Activated T-helper 2 cell treated with anti-CD3 and anti-CD28 coated beads, Interferon-gamma antibody, Interleukin-2, Interleukin-4, amounts not matched to agents 10 μg/mL and 5 μg/mL and 100 μg/mL, durations not matched to agents 14 hours and 24 hours and 36 hours (primary cell): Measurements from ENCODE around the gene ZNF749. TPM values are rescaled to one million over a fixed set of nuclear protein-coding genes. Genes with fewer than 3 reads are reported as not detected.

Experiments used
- DNase-seq: peaks from one replicate; pipeline ENCODE4 v3.0.0; 2021; ENCODE audit warnings: low spot score
- H3K27ac Mint-ChIP-seq: one replicate; pipeline ENCODE4 v1.8.0; 2021; ENCODE audit warnings: mixed read lengths
- H3K27me3 Mint-ChIP-seq: one replicate; pipeline ENCODE4 v1.8.0; 2021; ENCODE audit warnings: low read depth, mixed read lengths
- H3K36me3 Mint-ChIP-seq: one replicate; pipeline ENCODE4 v1.8.0; 2021; ENCODE audit warnings: low read depth, mixed read lengths
- H3K4me1 Mint-ChIP-seq: one replicate; pipeline ENCODE4 v1.8.0; 2021; ENCODE audit warnings: low read depth, mixed read lengths
- H3K4me3 Mint-ChIP-seq: one replicate; pipeline ENCODE4 v1.8.0; 2021; ENCODE audit warnings: low read depth, mild to moderate bottlenecking, moderate library complexity, mixed read lengths
- H3K9me3 Mint-ChIP-seq: one replicate; pipeline ENCODE4 v1.8.0; 2021; ENCODE audit warnings: mixed read lengths
- intact Hi-C: fragments of 100-400 bp; cut with micrococcal nuclease; formaldehyde crosslinking; loops from one replicate; pipeline ENCODE4 v1.15.1; 2023
- total RNA-seq: library from RNA; stranded (reverse); gene quantifications from 2 replicates; pipeline ENCODE4 v1.2.3, GENCODE V29; 2022

ZNF749 gene
- total RNA-seq, 1 donor from 2014 or later = 21.0 TPM

- Mint-ChIP-seq H3K36me3 (peaks cover 46% of the 10 kb centered on the region), H3K27ac (peak overlapping the region; percentile 96), H3K9me3 (peaks cover 45% of the 10 kb centered on the region), H3K4me1 (peaks cover 16% of the 10 kb centered on the region), H3K27me3 (no peaks in the 10 kb centered on the region), H3K4me3 (peak overlapping the region; percentile 98)
- no peak for DNase-seq
- intact Hi-C loops = loop anchor here (1.0 kb wide), 5 partner anchors 23 to 748 kb away; partner anchors contain the start of genes TRAPPC2B, ZNF134, ZNF17 and ZNF547
Measured at GRCh38 chr19:57434386-57435061, 601 bp upstream of the ZNF749 start.

GRCh38 chr19:57436417-57436816 is 1.3 kb downstream of the ZNF749 start:
- DNase-seq = no peak
- Mint-ChIP-seq H3K27ac (no peak overlapping the region), H3K9me3 (peaks cover 53% of the 10 kb centered on the region), H3K27me3 (no peaks in the 10 kb centered on the region), H3K36me3 (peaks cover 59% of the 10 kb centered on the region), H3K4me1 (peaks cover 16% of the 10 kb centered on the region), H3K4me3 (peak overlapping the region; percentile 98)
- intact Hi-C loops = no loop called here

GRCh38 chr19:57437931-57438330 is 2.8 kb downstream of the ZNF749 start:
- Mint-ChIP-seq H3K9me3 (peaks cover 61% of the 10 kb centered on the region), H3K27me3 (no peaks in the 10 kb centered on the region), H3K27ac (no peak overlapping the region), H3K4me3 (no peak overlapping the region), H3K4me1 (peaks cover 16% of the 10 kb centered on the region), H3K36me3 (peaks cover 74% of the 10 kb centered on the region)
- intact Hi-C loops = no loop called here
- no peak for DNase-seq

- intact Hi-C loops = no loop called here
Measured at GRCh38 chr19:57438925-57439324, 3.8 kb downstream of the ZNF749 start.

GRCh38 chr19:57441979-57442752 is 7.0 kb downstream of the ZNF749 start:
- no peak for DNase-seq
- Mint-ChIP-seq H3K36me3 (peaks cover 81% of the 10 kb centered on the region), H3K27me3 (no peaks in the 10 kb centered on the region), H3K27ac (no peak overlapping the region), H3K9me3 (peaks cover 72% of the 10 kb centered on the region), H3K4me3 (no peak overlapping the region), H3K4me1 (no peaks in the 10 kb centered on the region)
- intact Hi-C loops = no loop called here

More at GRCh38 chr19:57438925-57439324, 3.8 kb downstream of the ZNF749 start:
- Mint-ChIP-seq H3K36me3 (peaks cover 82% of the 10 kb centered on the region), H3K27me3 (no peaks in the 10 kb centered on the region), H3K4me3 (no peak overlapping the region), H3K9me3 (peaks cover 63% of the 10 kb centered on the region), H3K27ac (no peak overlapping the region), H3K4me1 (peaks cover 16% of the 10 kb centered on the region)
- DNase-seq = no peak

- H3K27me3 Mint-ChIP-seq = no peaks in the 10 kb centered on the region
- peaks cover 72% of the 10 kb centered on the region for H3K9me3 Mint-ChIP-seq
- H3K27ac Mint-ChIP-seq = no peak overlapping the region
- no peak for DNase-seq
- H3K4me1 Mint-ChIP-seq = no peaks in the 10 kb centered on the region
- H3K36me3 Mint-ChIP-seq = peaks cover 75% of the 10 kb centered on the region
- intact Hi-C loops = no loop called here
- no peak overlapping the region for H3K4me3 Mint-ChIP-seq
Measured at GRCh38 chr19:57443121-57443696, 8.1 kb downstream of the ZNF749 start.

GRCh38 chr19:57452307-57452706 is 17.2 kb downstream of the ZNF749 start:
- no peaks in the 10 kb centered on the region for H3K4me1 Mint-ChIP-seq
- DNase-seq = no peak
- no peak overlapping the region for H3K4me3 Mint-ChIP-seq
- peaks cover 51% of the 10 kb centered on the region for H3K9me3 Mint-ChIP-seq
- H3K27ac Mint-ChIP-seq = no peak overlapping the region
- H3K36me3 Mint-ChIP-seq = peaks cover 6% of the 10 kb centered on the region
- intact Hi-C loops = no loop called here
- no peaks in the 10 kb centered on the region for H3K27me3 Mint-ChIP-seq

- Mint-ChIP-seq H3K4me3 (no peak overlapping the region), H3K9me3 (peaks cover 66% of the 10 kb centered on the region), H3K27me3 (no peaks in the 10 kb centered on the region), H3K27ac (no peak overlapping the region), H3K36me3 (peaks cover 4% of the 10 kb centered on the region), H3K4me1 (no peaks in the 10 kb centered on the region)
- no peak for DNase-seq
- intact Hi-C loops = no loop called here
Measured at GRCh38 chr19:57465680-57466381, 30.7 kb downstream of the ZNF749 start.

GRCh38 chr19:57466489-57466888 is 31.4 kb downstream of the ZNF749 start:
- Mint-ChIP-seq H3K4me3 (no peak overlapping the region), H3K4me1 (no peaks in the 10 kb centered on the region), H3K27me3 (no peaks in the 10 kb centered on the region), H3K9me3 (peaks cover 66% of the 10 kb centered on the region), H3K27ac (no peak overlapping the region), H3K36me3 (peaks cover 3% of the 10 kb centered on the region)
- no peak for DNase-seq
- intact Hi-C loops = no loop called here

- peaks cover 93% of the 10 kb centered on the region for H3K9me3 Mint-ChIP-seq
- no peak overlapping the region for H3K27ac Mint-ChIP-seq
- peaks cover 48% of the 10 kb centered on the region for H3K36me3 Mint-ChIP-seq
- DNase-seq = no peak
- no peak overlapping the region for H3K4me3 Mint-ChIP-seq
- intact Hi-C loops = no loop called here
- H3K4me1 Mint-ChIP-seq = peaks cover 6% of the 10 kb centered on the region
- H3K27me3 Mint-ChIP-seq = no peaks in the 10 kb centered on the region
Measured at GRCh38 chr19:57473646-57474045, 38.5 kb downstream of the ZNF749 start.

- intact Hi-C loops = no loop called here
- peak; percentile 80 for DNase-seq
- no peaks in the 10 kb centered on the region for H3K27me3 Mint-ChIP-seq
- peaks cover 6% of the 10 kb centered on the region for H3K4me1 Mint-ChIP-seq
- H3K9me3 Mint-ChIP-seq = peaks cover 72% of the 10 kb centered on the region
- peaks cover 45% of the 10 kb centered on the region for H3K36me3 Mint-ChIP-seq
- peak within 1 kb of the TSS; percentile 84 for H3K27ac Mint-ChIP-seq
- peak within 1 kb of the TSS; percentile 83 for H3K4me3 Mint-ChIP-seq
Measured at GRCh38 chr19:57477191-57478008, 42.3 kb downstream of the ZNF749 start, which contains the start of gene ZNF772. ZNF772 (minus strand) TSS chr19:57477566; CDS start chr19:57477309, 257 bp downstream.
